Naive thymus-derived CD4-positive, alpha-beta T cell (primary cell): ENCODE data around the gene SNX1. TPM values are rescaled to one million over a fixed set of nuclear protein-coding genes. Genes with fewer than 3 reads are reported as not detected.

Experiments used
- ATAC-seq: fragments of 150-1000 bp; cut with Tn5 transposase; 2 replicates; pipeline ENCODE4 v1.10.0; 2021; ENCODE audit warnings: mild to moderate bottlenecking, moderate library complexity
- CTCF ChIA-PET: fragments of 350-600 bp; sonication (Branson Sonifier 250); formaldehyde crosslinking; loops from one replicate; lab custom pipeline; 2021; ENCODE audit warnings: antibody characterized with exemption; lab: Charles Lee
- POLR2A ChIA-PET: fragments of 350-600 bp; sonication (Branson Sonifier 250); formaldehyde crosslinking; loops from one replicate; lab custom pipeline; 2021; ENCODE audit warnings: antibody characterized with exemption, inconsistent platforms; lab: Charles Lee
- DNase-seq, 9 donors: peaks; one replicate each; pipeline versions ENCODE4 v3.0.0 to v3.0.0-alpha.2; 2020 to 2022; ENCODE audit warnings: mixed read lengths in 1 of 9
- H3K27ac ChIP-seq: one replicate; pipeline ENCODE4 v1.7.0; 2013; ENCODE audit warnings: mild to moderate bottlenecking, low read depth, low read length, moderate library complexity
- H3K27me3 ChIP-seq, 2 donors: one replicate each; pipeline ENCODE4 v1.7.0; 2013; ENCODE audit warnings: low read length in 2 of 2, mild to moderate bottlenecking in 2 of 2, moderate library complexity in 2 of 2; ENCODE audit not compliant: control insufficient read depth in 2 of 2, insufficient read depth in 2 of 2
- H3K36me3 ChIP-seq, 3 experiments: 1 replicate in 2 of 3; 2 replicates in 1 of 3; pipeline ENCODE4 v1.7.0; 2013; ENCODE audit warnings: low read length in 3 of 3, mild to moderate bottlenecking in 3 of 3, moderate library complexity in 1 of 3; ENCODE audit not compliant: insufficient read depth in 3 of 3, control insufficient read depth in 2 of 3
- H3K4me1 ChIP-seq, 2 donors: one replicate each; pipeline ENCODE4 v1.7.0; 2013; ENCODE audit warnings: low read length in 2 of 2, mild to moderate bottlenecking in 2 of 2, moderate library complexity in 1 of 2; ENCODE audit not compliant: control insufficient read depth in 2 of 2, insufficient read depth in 2 of 2
- H3K4me3 ChIP-seq: 2 replicates; pipeline ENCODE4 v1.7.0; 2013; ENCODE audit warnings: mild to moderate bottlenecking, low read length
- H3K9me3 ChIP-seq, 3 experiments: 1 replicate in 2 of 3; 2 replicates in 1 of 3; pipeline ENCODE4 v1.7.0; 2013; ENCODE audit warnings: low read length in 3 of 3; ENCODE audit not compliant: control insufficient read depth in 2 of 3
- H3K27ac Mint-ChIP-seq, 9 donors: one replicate each; pipeline ENCODE4 v1.8.0; 2020 to 2022; ENCODE audit warnings: mixed read lengths in 9 of 9, mild to moderate bottlenecking in 8 of 9, moderate library complexity in 5 of 9, inconsistent platforms in 2 of 9
- H3K27me3 Mint-ChIP-seq, 5 donors: one replicate each; pipeline ENCODE4 v1.8.0; 2021 to 2022; ENCODE audit warnings: mixed read lengths in 5 of 5, mild to moderate bottlenecking in 1 of 5
- H3K36me3 Mint-ChIP-seq, 5 donors: one replicate each; pipeline ENCODE4 v1.8.0; 2020 to 2022; ENCODE audit warnings: mixed read lengths in 5 of 5, mild to moderate bottlenecking in 3 of 5, inconsistent platforms in 1 of 5
- H3K4me1 Mint-ChIP-seq, 7 donors: one replicate each; pipeline ENCODE4 v1.8.0; 2020 to 2022; ENCODE audit warnings: mixed read lengths in 7 of 7, mild to moderate bottlenecking in 3 of 7, inconsistent platforms in 1 of 7
- H3K4me3 Mint-ChIP-seq, 10 donors: one replicate each; pipeline ENCODE4 v1.8.0; 2020 to 2022; ENCODE audit warnings: mild to moderate bottlenecking in 10 of 10, mixed read lengths in 10 of 10, moderate library complexity in 6 of 10, inconsistent platforms in 2 of 10
- H3K9me3 Mint-ChIP-seq, 11 donors: one replicate each; pipeline ENCODE4 v1.8.0; 2020 to 2022; ENCODE audit warnings: mixed read lengths in 11 of 11, mild to moderate bottlenecking in 4 of 11, inconsistent platforms in 1 of 11, moderate library complexity in 1 of 11
- intact Hi-C, 2 donors: fragments of 100-400 bp; cut with micrococcal nuclease; formaldehyde crosslinking; loops; one replicate each; pipeline ENCODE4 v1.15.1; 2023
- polyA plus RNA-seq, 2 donors: library from polyadenylated mRNA; unstranded; fragments of 300-500 nt; fragmentation: Illumina TruSeq; gene quantifications; one replicate each; pipeline ENCODE4 v1.2.3, GENCODE V29; 2021
- total RNA-seq, 6 experiments: library from RNA in 5 of 6; stranded (reverse) in 5 of 6; gene quantifications; 1 replicate in 5 of 6; 2 replicates in 1 of 6; pipeline ENCODE4 v1.2.3 and lab custom pipeline; 2021 to 2026

The SNX1 gene
- total and polyA plus RNA-seq, 7 experiments from 2014 or later = 61.3 to 161 (median 120) TPM

DNA sequence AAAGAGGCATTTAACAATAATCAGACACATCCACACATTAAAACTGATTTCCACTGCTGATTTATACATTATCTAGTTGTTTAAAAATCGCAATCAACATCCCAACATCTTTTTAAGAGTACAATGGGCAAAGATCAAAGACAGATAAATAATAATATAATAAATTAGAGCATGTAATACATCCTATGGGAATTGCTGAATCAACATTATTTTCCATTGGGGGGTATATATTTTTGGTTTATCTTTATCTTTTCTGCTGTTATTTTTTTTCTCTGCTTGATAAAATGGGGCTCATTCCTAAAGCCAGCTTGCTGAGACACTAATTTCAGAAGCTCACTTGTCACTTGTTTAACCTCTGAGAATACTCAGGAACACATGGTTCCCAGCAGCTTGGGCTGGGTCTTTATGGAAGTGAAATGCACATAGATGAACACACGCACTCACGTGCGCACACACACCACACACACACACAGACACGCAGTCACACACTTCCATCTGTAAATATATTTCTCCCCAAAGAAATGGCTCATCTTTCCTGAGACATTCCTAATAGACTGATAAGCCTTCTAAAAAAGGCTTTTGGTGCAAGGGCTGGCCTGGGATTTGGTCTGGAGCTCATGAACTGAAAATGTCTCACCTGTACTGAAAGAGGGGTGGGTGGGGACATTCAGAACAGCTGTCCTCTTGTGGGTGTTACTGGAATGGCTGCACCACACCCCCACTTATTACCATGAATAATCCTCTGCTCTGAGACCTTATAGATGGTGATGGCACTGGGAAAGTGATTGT lies 70.5 kb downstream of the SNX1 start:
- no peak for DNase-seq
- Mint-ChIP-seq H3K4me1 (peaks cover 11 to 32% (median 24%) of the 10 kb centered on the region in 7 donors), H3K27me3 (peaks cover 0 to 2% (median 0%) of the 10 kb centered on the region in 5 donors), H3K9me3 (no peaks in the 10 kb centered on the region), H3K4me3 (no peak overlapping the region), H3K27ac (peak overlapping the region in 5 of 9 donors; percentile 7 to 49 (median 35)), H3K36me3 (peaks cover 0 to 15% (median 11%) of the 10 kb centered on the region in 5 donors)
- H3K4me1 ChIP-seq = peaks cover 15 to 16% of the 10 kb centered on the region in 2 donors
- H3K27me3 ChIP-seq = no peaks in the 10 kb centered on the region
- intact Hi-C loops = loop anchor here in 1 of 2 donors (10.0 kb wide), 1 partner anchor 969 kb away; the partner anchor contains the start of gene PDCD7
- CTCF ChIA-PET = no interaction called here
- H3K27ac ChIP-seq = no peak overlapping the region
- no peak overlapping the region for H3K4me3 ChIP-seq
- H3K36me3 ChIP-seq = peaks cover 0 to 15% (median 0%) of the 10 kb centered on the region in 3 experiments
- H3K9me3 ChIP-seq = no peaks in the 10 kb centered on the region
- POLR2A ChIA-PET = no interaction called here
- no peak for ATAC-seq

DNA sequence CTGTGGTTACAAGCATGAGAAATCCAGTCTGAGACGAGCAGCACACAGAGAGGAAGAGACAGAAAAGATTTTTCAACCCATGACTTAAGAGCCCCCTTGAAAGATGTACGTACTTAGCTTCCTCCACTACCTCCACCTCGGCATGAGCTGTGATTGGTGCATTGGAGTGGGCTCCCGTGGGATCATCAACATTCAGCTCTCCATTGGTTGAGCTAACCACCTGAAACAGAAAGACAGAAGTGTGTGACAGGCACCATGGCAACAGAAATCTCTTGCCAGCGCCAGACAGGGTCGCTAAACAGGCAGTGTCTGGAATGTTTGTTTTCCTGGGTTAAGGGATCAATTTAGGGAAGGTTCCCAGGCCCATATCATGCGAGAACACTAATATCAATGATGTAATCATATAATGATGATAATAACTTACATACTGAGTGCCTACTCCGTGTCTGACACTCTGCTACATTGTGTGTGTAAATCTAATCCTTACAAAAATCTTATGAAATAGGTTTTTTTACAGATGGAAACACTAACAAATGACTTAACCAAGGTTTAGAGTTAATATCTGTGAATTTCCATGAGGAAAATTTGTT lies 84.5 kb downstream of the SNX1 start:
- H3K36me3 Mint-ChIP-seq = peaks cover 6 to 49% (median 22%) of the 10 kb centered on the region in 5 donors
- Histone ChIP-seq H3K4me3 (no peak overlapping the region), H3K9me3 (no peaks in the 10 kb centered on the region), H3K27me3 (no peaks in the 10 kb centered on the region), H3K27ac (no peak overlapping the region), H3K4me1 (no peaks in the 10 kb centered on the region), H3K36me3 (peaks cover 0 to 44% (median 0%) of the 10 kb centered on the region in 3 experiments)
- H3K4me1 Mint-ChIP-seq = peaks cover 0 to 3% (median 0%) of the 10 kb centered on the region in 7 donors
- ATAC-seq (peak; percentile 49), DNase-seq (no peak)
- H3K9me3 Mint-ChIP-seq = no peaks in the 10 kb centered on the region
- no peak overlapping the region for H3K4me3 Mint-ChIP-seq
- ChIA-PET POLR2A (no interaction called here), CTCF (no interaction called here)
- intact Hi-C loops = no loop called here
- H3K27ac Mint-ChIP-seq = peak overlapping the region in 1 of 9 donors; percentile 5
- H3K27me3 Mint-ChIP-seq = no peaks in the 10 kb centered on the region

DNA sequence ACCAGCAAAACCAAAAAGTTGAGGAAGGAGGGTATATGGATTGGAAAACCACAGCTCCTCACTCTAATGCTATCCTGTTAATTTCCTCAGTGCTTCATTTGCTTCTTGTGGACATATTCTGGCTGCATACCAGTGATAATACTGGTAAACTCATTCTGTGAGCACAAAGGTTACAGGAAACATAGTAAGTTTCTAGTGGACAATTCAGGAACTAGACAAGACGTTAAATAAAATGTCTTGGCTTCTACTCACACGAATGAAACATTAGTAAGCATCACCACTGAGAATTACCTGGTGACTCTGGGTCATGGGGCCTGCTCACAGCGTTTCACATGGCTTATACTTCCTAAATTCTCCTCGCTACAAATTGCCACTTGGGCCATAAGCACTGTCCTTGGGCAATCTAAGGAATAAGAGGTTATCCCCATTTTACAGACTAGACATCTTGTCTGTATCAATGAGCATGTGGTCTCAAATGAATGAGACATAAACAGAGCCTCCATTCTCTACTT lies 87.1 kb downstream of the SNX1 start:
- Histone ChIP-seq H3K4me3 (no peak overlapping the region), H3K27me3 (no peaks in the 10 kb centered on the region), H3K36me3 (peaks cover 0 to 49% (median 0%) of the 10 kb centered on the region in 3 experiments), H3K9me3 (no peaks in the 10 kb centered on the region), H3K4me1 (no peaks in the 10 kb centered on the region), H3K27ac (no peak overlapping the region)
- Mint-ChIP-seq H3K4me1 (peaks cover 0 to 10% (median 0%) of the 10 kb centered on the region in 7 donors), H3K9me3 (no peaks in the 10 kb centered on the region), H3K4me3 (no peak overlapping the region), H3K27ac (no peak overlapping the region), H3K27me3 (no peaks in the 10 kb centered on the region), H3K36me3 (peaks cover 12 to 37% (median 15%) of the 10 kb centered on the region in 5 donors)
- intact Hi-C loops = no loop called here
- ChIA-PET CTCF (no interaction called here), POLR2A (no interaction called here)
- DNase-seq = no peak
- ATAC-seq = no peak

DNA sequence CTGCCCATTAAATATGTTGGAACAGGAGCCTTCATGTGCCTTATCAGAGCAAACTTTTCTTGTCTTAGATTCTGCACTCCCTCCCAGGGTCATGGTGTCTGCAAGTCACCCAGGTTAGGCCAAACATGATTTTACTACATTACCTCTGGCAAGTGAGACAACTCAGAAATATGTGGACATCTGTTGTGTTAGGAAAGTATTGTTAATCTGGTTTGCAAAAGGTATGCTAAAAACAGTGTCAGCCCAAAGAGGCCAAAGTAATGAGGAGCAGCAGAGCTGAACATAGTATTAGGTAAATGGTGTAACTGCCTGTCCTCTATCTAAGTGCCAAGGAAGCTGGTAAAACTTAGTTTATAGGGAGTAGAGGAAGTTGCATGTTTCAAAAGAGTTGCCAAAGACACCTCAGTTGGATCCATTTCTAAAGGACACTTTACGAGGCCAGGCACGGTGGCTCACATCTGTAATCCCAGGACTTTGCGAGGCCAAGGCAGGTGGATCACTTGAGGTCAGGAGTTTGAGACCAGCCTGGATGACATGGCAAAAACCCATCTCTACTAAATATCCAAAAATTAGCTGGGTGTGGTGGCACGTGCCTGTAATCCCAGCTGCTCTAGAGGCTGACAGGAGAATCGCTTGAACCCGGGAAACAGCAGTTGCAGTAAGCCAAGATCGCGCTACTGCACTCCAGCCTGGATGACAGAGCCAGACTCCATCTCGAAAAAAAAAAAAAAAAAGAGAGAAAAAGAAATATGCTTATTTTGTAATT lies 89.5 kb downstream of the SNX1 start:
- ChIA-PET CTCF (interaction anchor here (0.6 to 0.9 kb wide), 2 partner anchors 84 to 720 kb away, joined by 3 to 4 read pairs; no protein-coding TSS in a partner anchor), POLR2A (interaction anchor here (1.4 kb wide), 1 partner anchor 24 kb away, joined by 4 read pairs; no protein-coding TSS in a partner anchor)
- peaks cover 0 to 33% (median 0%) of the 10 kb centered on the region in 3 experiments for H3K36me3 ChIP-seq
- Mint-ChIP-seq H3K9me3 (no peaks in the 10 kb centered on the region), H3K27me3 (no peaks in the 10 kb centered on the region), H3K4me1 (peaks cover 0 to 17% (median 0%) of the 10 kb centered on the region in 7 donors), H3K4me3 (no peak overlapping the region), H3K36me3 (peaks cover 8 to 37% (median 13%) of the 10 kb centered on the region in 5 donors), H3K27ac (peak overlapping the region in 1 of 9 donors; percentile 7)
- no peak for ATAC-seq
- H3K27ac ChIP-seq = no peak overlapping the region
- H3K4me3 ChIP-seq = no peak overlapping the region
- H3K4me1 ChIP-seq = no peaks in the 10 kb centered on the region
- H3K9me3 ChIP-seq = no peaks in the 10 kb centered on the region
- H3K27me3 ChIP-seq = no peaks in the 10 kb centered on the region
- intact Hi-C loops = no loop called here
- DNase-seq = no peak

DNA sequence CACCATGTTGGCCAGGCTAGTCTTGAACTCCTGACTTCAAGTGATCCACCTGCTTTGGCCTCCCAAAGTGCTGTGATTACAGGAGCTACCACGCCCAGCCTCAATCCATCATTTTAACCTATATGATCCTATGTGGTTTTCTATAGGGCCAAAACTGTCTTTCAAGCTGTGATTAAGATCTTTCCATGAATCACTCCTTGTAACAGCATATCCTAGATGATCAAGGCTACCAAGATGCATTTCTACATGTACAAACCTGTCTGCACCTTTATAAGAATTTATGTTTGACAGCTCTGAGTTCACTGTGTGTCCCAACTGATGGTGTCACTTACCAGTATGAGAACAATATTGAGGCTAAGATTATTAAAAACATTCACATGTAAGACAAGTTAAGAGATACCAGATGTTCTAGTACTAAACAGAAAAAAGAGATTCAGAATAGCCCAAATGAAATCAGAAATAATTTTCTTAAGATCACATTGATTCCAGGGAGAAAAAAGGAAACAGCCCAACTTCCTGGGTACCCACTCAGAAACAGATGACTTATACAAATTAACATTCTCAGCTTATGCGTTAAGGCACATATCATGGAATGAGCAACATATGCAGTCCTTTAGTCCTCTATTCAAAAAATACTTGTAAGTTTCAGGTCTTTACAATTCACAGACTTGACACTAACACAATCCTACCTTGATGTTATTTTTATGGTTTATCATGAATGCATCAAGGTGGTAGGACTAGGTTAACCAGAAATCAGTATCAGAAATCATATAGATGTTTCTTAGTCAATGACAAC lies 91.8 kb downstream of the SNX1 start:
- Histone ChIP-seq H3K27ac (no peak overlapping the region), H3K9me3 (no peaks in the 10 kb centered on the region), H3K4me1 (no peaks in the 10 kb centered on the region), H3K36me3 (peaks cover 0 to 27% (median 0%) of the 10 kb centered on the region in 3 experiments), H3K4me3 (no peak overlapping the region), H3K27me3 (no peaks in the 10 kb centered on the region)
- H3K27ac Mint-ChIP-seq = peak overlapping the region in 1 of 9 donors; percentile 68
- H3K4me1 Mint-ChIP-seq = peaks cover 0 to 14% (median 0%) of the 10 kb centered on the region in 7 donors
- H3K27me3 Mint-ChIP-seq = no peaks in the 10 kb centered on the region
- ChIA-PET CTCF (no interaction called here), POLR2A (interaction anchor here (0.6 kb wide), 1 partner anchor 40 kb away, joined by 3 read pairs; no protein-coding TSS in a partner anchor)
- H3K4me3 Mint-ChIP-seq = no peak overlapping the region
- intact Hi-C loops = no loop called here
- no peak for DNase-seq
- peaks cover 0 to 26% (median 13%) of the 10 kb centered on the region in 5 donors for H3K36me3 Mint-ChIP-seq
- ATAC-seq = no peak
- H3K9me3 Mint-ChIP-seq = no peaks in the 10 kb centered on the region
